Sigmoid colon (tissue), 7 donors: ENCODE results near the gene SHISA6. TPM values are rescaled to one million over a fixed set of nuclear protein-coding genes. Genes with fewer than 3 reads are reported as not detected.

Experiments
- DNase-seq: peaks from one replicate; pipeline ENCODE4 v3.0.0-alpha.2; 2019
- H3K27ac ChIP-seq, 4 donors: fragments of 200-600 bp; sonication (generic); one replicate each; pipeline ENCODE4 v1.5.1; 2016 to 2019; ENCODE audit warnings: mild to moderate bottlenecking in 1 of 4
- H3K27me3 ChIP-seq, 3 donors: fragments of 200-600 bp; sonication (generic); one replicate each; pipeline ENCODE4 v1.5.1; 2019; ENCODE audit warnings: mild to moderate bottlenecking in 1 of 3
- H3K36me3 ChIP-seq, 4 donors: fragments of 200-600 bp; sonication (generic); one replicate each; pipeline ENCODE4 v1.5.1; 2016 to 2019
- H3K4me1 ChIP-seq, 4 donors: fragments of 200-600 bp; sonication (generic); one replicate each; pipeline ENCODE4 v1.5.1; 2017 to 2019
- H3K4me3 ChIP-seq, 4 donors: fragments of 200-600 bp; sonication (generic); one replicate each; pipeline ENCODE4 v1.5.1; 2017 to 2019; ENCODE audit warnings: mild to moderate bottlenecking in 2 of 4, moderate library complexity in 1 of 4
- H3K9me3 ChIP-seq, 4 donors: fragments of 200-600 bp in 3 of 4; sonication (generic) in 3 of 4; one replicate each; pipeline versions ENCODE4 v1.5.1 to v1.6.1; 2013 to 2019
- CTCF ChIP-seq, 4 experiments: fragments of 450-650 bp in 3 of 4; fragments of 200-600 bp in 1 of 4; IDR thresholded peaks; one replicate each; pipeline ENCODE4 v1.5.1; 2016 to 2019; ENCODE audit warnings: antibody characterized with exemption in 4 of 4, mild to moderate bottlenecking in 3 of 4, moderate library complexity in 2 of 4
- EP300 ChIP-seq, 4 donors: sonication (generic); formaldehyde crosslinking; IDR thresholded peaks; one replicate each; pipeline ENCODE4 v1.6.1; 2017; ENCODE audit warnings: antibody characterized with exemption in 4 of 4
- POLR2A ChIP-seq, 2 donors: fragments of 450-650 bp; IDR thresholded peaks; one replicate each; pipeline ENCODE4 v1.6.1; 2016; ENCODE audit warnings: antibody characterized with exemption in 2 of 2, mild to moderate bottlenecking in 2 of 2, moderate library complexity in 2 of 2
- POLR2AphosphoS5 ChIP-seq, 4 donors: sonication (generic); formaldehyde crosslinking; IDR thresholded peaks; one replicate each; pipeline ENCODE4 v1.6.1; 2017; ENCODE audit warnings: antibody characterized with exemption in 4 of 4
- WGBS, 2 donors: extraction: QIAGEN DNeasy Blood & Tissue Kit; methylation state at CpG; one replicate each; pipeline ENCODE4 v1.1.7; 2013; 5-methylcytosine and 5-hydroxymethylcytosine counted together
- intact Hi-C: fragments of 100-400 bp; cut with DNase I; formaldehyde crosslinking; loops from one replicate; pipeline ENCODE4 v1.15.1; 2023
- polyA plus RNA-seq, 3 donors: library from polyadenylated mRNA; stranded (reverse); fragments of 200-250 nt; gene quantifications; one replicate each; pipeline ENCODE4 v1.2.3, GENCODE V29; 2013
- total RNA-seq, 4 donors: library from RNA; depleted of rRNA; stranded (reverse); fragments of >200 nt; gene quantifications; one replicate each; pipeline ENCODE4 v1.1.0, GENCODE V29; 2016
- donor health status: healthy with polysubstance abuse.
- donor health status: Bipolar disorder and iron deficiency.
- donor health status: healthy.

Gene SHISA6
- total and polyA plus RNA-seq, 7 donors: under 0.01 to 1.1 (median 0.38) TPM; not detected in 1

- no peaks in the 10 kb centered on the region for H3K9me3 ChIP-seq
- no peaks in the 10 kb centered on the region for H3K27me3 ChIP-seq
- no peak overlapping the region for H3K27ac ChIP-seq
- no peaks in the 10 kb centered on the region for H3K4me1 ChIP-seq
- TF ChIP-seq CTCF (IDR thresholded peaks at IDR 0.05) (no peak), POLR2A (IDR thresholded peaks at IDR 0.05) (no peak), EP300 (IDR thresholded peaks at IDR 0.05) (no peak), POLR2AphosphoS5 (IDR thresholded peaks at IDR 0.05) (no peak)
- intact Hi-C loops: no loop called here
- DNase-seq: no peak
- no peaks in the 10 kb centered on the region for H3K36me3 ChIP-seq
- 37 to 63% methylated on average over 4 of the region's 4 CpGs for WGBS, 2 donors
- H3K4me3 ChIP-seq: no peak overlapping the region
Measured at GRCh38 chr17:11391134-11391533, 150.1 kb downstream of the SHISA6 start.

GRCh38 chr17:11404431-11405276, 163.6 kb downstream of the SHISA6 start:
- Histone ChIP-seq H3K9me3 (peaks cover 0 to 13% (median 8%) of the 10 kb centered on the region in 4 donors), H3K27me3 (no peaks in the 10 kb centered on the region), H3K4me3 (no peak overlapping the region), H3K36me3 (no peaks in the 10 kb centered on the region), H3K4me1 (no peaks in the 10 kb centered on the region), H3K27ac (no peak overlapping the region)
- TF ChIP-seq EP300 (IDR thresholded peaks at IDR 0.05): no peak
- TF ChIP-seq CTCF (IDR thresholded peaks at IDR 0.05): no peak
- no peak for TF ChIP-seq POLR2A (IDR thresholded peaks at IDR 0.05)
- no peak for TF ChIP-seq POLR2AphosphoS5 (IDR thresholded peaks at IDR 0.05)
- intact Hi-C loops: no loop called here
- DNase-seq: no peak
- WGBS, 2 donors: 21 to 67% methylated on average over 8 of the region's 8 CpGs

GRCh38 chr17:11406716-11407115, 165.7 kb downstream of the SHISA6 start:
- H3K27me3 ChIP-seq: no peaks in the 10 kb centered on the region
- H3K4me1 ChIP-seq: no peaks in the 10 kb centered on the region
- DNase-seq: no peak
- no peaks in the 10 kb centered on the region for H3K36me3 ChIP-seq
- 35 to 56% methylated on average over 3 of the region's 3 CpGs for WGBS, 2 donors
- no peak overlapping the region for H3K27ac ChIP-seq
- peaks cover 0 to 8% (median 6%) of the 10 kb centered on the region in 4 donors for H3K9me3 ChIP-seq
- intact Hi-C loops: no loop called here
- no peak for TF ChIP-seq POLR2A (IDR thresholded peaks at IDR 0.05)
- no peak for TF ChIP-seq EP300 (IDR thresholded peaks at IDR 0.05)
- TF ChIP-seq CTCF (IDR thresholded peaks at IDR 0.05): no peak
- no peak for TF ChIP-seq POLR2AphosphoS5 (IDR thresholded peaks at IDR 0.05)
- H3K4me3 ChIP-seq: no peak overlapping the region

- H3K27ac ChIP-seq: no peak overlapping the region
- H3K27me3 ChIP-seq: no peaks in the 10 kb centered on the region
- DNase-seq: no peak
- no peak overlapping the region for H3K4me3 ChIP-seq
- no peaks in the 10 kb centered on the region for H3K36me3 ChIP-seq
- no peaks in the 10 kb centered on the region for H3K4me1 ChIP-seq
- no peak for TF ChIP-seq CTCF (IDR thresholded peaks at IDR 0.05)
- no peak for TF ChIP-seq EP300 (IDR thresholded peaks at IDR 0.05)
- no peak for TF ChIP-seq POLR2A (IDR thresholded peaks at IDR 0.05)
- no peak for TF ChIP-seq POLR2AphosphoS5 (IDR thresholded peaks at IDR 0.05)
- WGBS, 2 donors: 50 to 83% methylated on average over 6 of the region's 6 CpGs
- no peaks in the 10 kb centered on the region for H3K9me3 ChIP-seq
- intact Hi-C loops: no loop called here
Measured at GRCh38 chr17:11412654-11413053, 171.6 kb downstream of the SHISA6 start.
